Heart left ventricle (tissue), 16 donors: ENCODE data around the gene PCCA. TPM values are rescaled to one million over a fixed set of nuclear protein-coding genes. Genes with fewer than 3 reads are reported as not detected.
A peak's percentile ranks its signal among the peaks of the same experiment; 100 is the strongest.

Experiments used
- ATAC-seq, 4 donors: fragments of 200-7000 bp; cut with Tn5 transposase; one replicate each; pipeline ENCODE4 v1.9.1; 2020 to 2022; ENCODE audit warnings: moderate library complexity in 4 of 4, mild to moderate bottlenecking in 3 of 4, moderate number of reproducible peaks in 1 of 4
- DNase-seq, 5 donors: peaks; one replicate each; pipeline ENCODE4 v3.0.0-alpha.2; 2020
- H3K27ac ChIP-seq, 12 donors: fragments of 200-600 bp; sonication (generic) in 4 of 12; one replicate each; pipeline versions ENCODE4 v1.5.0 to v1.8.0; 2016 to 2022; ENCODE audit warnings: mild to moderate bottlenecking in 2 of 12
- H3K27me3 ChIP-seq, 9 donors: fragments of 200-600 bp; sonication (generic) in 2 of 9; one replicate each; pipeline versions ENCODE4 v1.5.1 to v1.8.0; 2016 to 2022; ENCODE audit warnings: mild to moderate bottlenecking in 3 of 9
- H3K36me3 ChIP-seq, 9 donors: fragments of 200-600 bp; sonication (generic) in 2 of 9; one replicate each; pipeline versions ENCODE4 v1.5.0 to v1.8.0; 2018 to 2022; ENCODE audit warnings: mild to moderate bottlenecking in 2 of 9
- H3K4me1 ChIP-seq, 12 donors: fragments of 200-600 bp; sonication (generic) in 4 of 12; one replicate each; pipeline versions ENCODE4 v1.5.0 to v1.8.0; 2016 to 2022; ENCODE audit warnings: mild to moderate bottlenecking in 3 of 12
- H3K4me3 ChIP-seq, 12 donors: fragments of 200-600 bp; sonication (generic) in 4 of 12; one replicate each; pipeline versions ENCODE4 v1.5.0 to v1.8.0; 2017 to 2022; ENCODE audit warnings: mild to moderate bottlenecking in 9 of 12, moderate library complexity in 4 of 12
- H3K9me3 ChIP-seq, 12 donors: fragments of 200-600 bp; sonication (generic) in 4 of 12; one replicate each; pipeline versions ENCODE4 v1.5.0 to v1.8.0; 2016 to 2022; ENCODE audit warnings: mild to moderate bottlenecking in 1 of 12
- POLR2A ChIP-seq, 2 donors: fragments of 450-650 bp; IDR thresholded peaks; one replicate each; pipeline ENCODE4 v1.6.1; 2017; ENCODE audit warnings: antibody characterized with exemption in 2 of 2, mild to moderate bottlenecking in 2 of 2, moderate library complexity in 2 of 2
- WGBS, 4 donors: extraction: QIAGEN DNeasy Blood & Tissue Kit in 2 of 4; methylation state at CpG; one replicate each; pipeline versions ENCODE4 v1.1.5 to v1.1.7; 2013 to 2018; 5-methylcytosine and 5-hydroxymethylcytosine counted together
- intact Hi-C, 10 donors: fragments of 100-400 bp; cut with DNase I; formaldehyde crosslinking; loops; one replicate each; pipeline versions ENCODE4 v1.11.1 to v1.14.2; 2022
- polyA plus RNA-seq, 2 donors: library from polyadenylated mRNA; stranded (reverse); fragments of 200-250 nt; gene quantifications; one replicate each; pipeline ENCODE4 v1.2.3, GENCODE V29; 2013
- total RNA-seq, 9 donors: library from RNA; depleted of rRNA in 2 of 9; stranded (reverse); fragments of >200 nt in 2 of 9; fragmentation: NEBNext Ultra II Directional in 3 of 9; extraction: Animal tissue kit (Norgen Biotek cat#: 25700) in 3 of 9; gene quantifications; one replicate each; pipeline versions ENCODE4 v1.1.0 to v1.2.4, GENCODE V29; 2016 to 2023
- TF ChIP-seq, protein P1 (sequence below), 12 donors: fragments of 200-600 bp; sonication (generic) in 4 of 12; IDR thresholded peaks; one replicate each; pipeline versions ENCODE4 v1.5.0 to v1.8.0; 2018 to 2022; ENCODE audit warnings: antibody characterized with exemption in 12 of 12, mild to moderate bottlenecking in 5 of 12
- donor health status: ischemic (EF 13 %, LVEDD 7.1; RV severe dilation, severe dysfunction).
- donor health status: healthy with polysubstance abuse.
- donor health status: DM: no; HTN: yes; CAD: no.
- donor health status: DM: no; HTN: no; CAD: no.
- donor health status: ischemic (EF 25% LVEDD 6.9; RV normal size, moderate dysfunction).
- donor health status: ischemic (EF 25% LVEDD 5.7; RV mildly dilated, moderate dysfunction).
- donor health status: healthy.
- donor health status: DM: yes; HTN: yes; CAD: no.
- donor health status: ischemic (EF 35%, LVEDD 5.7; RV mildly dilated, moderate dysfunction).
- donor health status: nonischemic (EF 11% LVEDD 7.7; RV severe dilation, severe dysfunction).
- donor health status: DM: yes; HTN: yes; CAD: no.
- donor health status: PGD.
- donor health status: ischemic (EF 29% LVEDD 5.4; RV normal size, mild dysfunction).
- donor health status: nonischemic (EF 23%, LVEDD 6.1; RV moderate dilation, normal function).

PCCA gene
- total and polyA plus RNA-seq, 11 donors: 25.6 to 67.0 (median 40.9) TPM

DNA sequence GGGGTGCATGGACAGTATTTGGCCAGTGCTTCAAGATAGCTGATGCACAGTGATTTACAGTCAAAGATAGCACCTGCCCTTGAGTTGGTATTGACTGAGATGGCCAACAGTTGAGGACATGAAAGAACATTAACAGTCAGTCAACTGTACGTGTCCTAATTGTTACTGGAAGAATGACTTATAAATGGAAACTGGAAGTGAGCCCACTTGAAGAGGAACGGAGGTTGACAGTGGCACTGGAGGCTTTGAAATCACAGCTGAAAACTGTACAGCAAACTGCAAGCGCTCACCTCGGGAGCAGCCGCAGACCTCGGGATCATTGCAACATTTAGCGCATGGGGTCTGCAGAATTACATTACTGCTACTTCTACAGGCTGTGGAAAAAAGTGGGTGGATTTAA lies 422.6 kb downstream of the PCCA start:
- 63 to 69% (median 67%) methylated on average over 7 of the region's 7 CpGs for whole genome bisulfite sequencing, 4 donors
- no peak overlapping the region for H3K27ac ChIP-seq
- H3K4me1 ChIP-seq: peaks cover 0 to 24% (median 5%) of the 10 kb centered on the region in 12 donors
- no peak for DNase-seq
- intact Hi-C loops: loop anchor here in 8 of 10 donors (5.0 to 10.0 kb wide), 7 partner anchors 267 to 854 kb away; no protein-coding TSS in a partner anchor
- no peaks in the 10 kb centered on the region for H3K27me3 ChIP-seq
- TF ChIP-seq, protein P1, sequence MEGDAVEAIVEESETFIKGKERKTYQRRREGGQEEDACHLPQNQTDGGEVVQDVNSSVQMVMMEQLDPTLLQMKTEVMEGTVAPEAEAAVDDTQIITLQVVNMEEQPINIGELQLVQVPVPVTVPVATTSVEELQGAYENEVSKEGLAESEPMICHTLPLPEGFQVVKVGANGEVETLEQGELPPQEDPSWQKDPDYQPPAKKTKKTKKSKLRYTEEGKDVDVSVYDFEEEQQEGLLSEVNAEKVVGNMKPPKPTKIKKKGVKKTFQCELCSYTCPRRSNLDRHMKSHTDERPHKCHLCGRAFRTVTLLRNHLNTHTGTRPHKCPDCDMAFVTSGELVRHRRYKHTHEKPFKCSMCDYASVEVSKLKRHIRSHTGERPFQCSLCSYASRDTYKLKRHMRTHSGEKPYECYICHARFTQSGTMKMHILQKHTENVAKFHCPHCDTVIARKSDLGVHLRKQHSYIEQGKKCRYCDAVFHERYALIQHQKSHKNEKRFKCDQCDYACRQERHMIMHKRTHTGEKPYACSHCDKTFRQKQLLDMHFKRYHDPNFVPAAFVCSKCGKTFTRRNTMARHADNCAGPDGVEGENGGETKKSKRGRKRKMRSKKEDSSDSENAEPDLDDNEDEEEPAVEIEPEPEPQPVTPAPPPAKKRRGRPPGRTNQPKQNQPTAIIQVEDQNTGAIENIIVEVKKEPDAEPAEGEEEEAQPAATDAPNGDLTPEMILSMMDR (IDR thresholded peaks at IDR 0.05): no peak
- TF ChIP-seq POLR2A (IDR thresholded peaks at IDR 0.05): no peak
- peak in 3 of 4 donors; percentile 12 to 64 (median 62) for ATAC-seq
- H3K4me3 ChIP-seq: no peak overlapping the region
- no peaks in the 10 kb centered on the region for H3K9me3 ChIP-seq
- H3K36me3 ChIP-seq: peaks cover 0 to 12% (median 0%) of the 10 kb centered on the region in 9 donors

DNA sequence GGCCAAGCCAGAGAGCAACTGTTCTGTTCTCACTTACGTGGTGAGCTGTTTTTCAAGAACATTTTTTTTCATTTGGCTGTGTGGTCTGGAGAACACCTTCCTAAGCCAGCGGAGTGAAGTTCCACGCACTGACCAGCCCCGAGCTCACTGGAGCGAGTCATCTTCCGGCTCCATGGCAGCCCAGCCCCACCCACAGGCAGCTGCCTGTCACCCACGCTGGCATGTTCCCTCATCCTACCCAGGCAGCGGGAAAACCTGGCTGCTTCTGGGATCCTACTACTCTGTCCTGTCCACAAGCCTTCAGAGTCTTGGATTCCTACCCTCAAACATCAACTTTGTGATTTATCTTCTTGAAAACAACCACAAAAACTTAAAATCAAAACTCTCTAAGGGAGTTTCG lies 423.5 kb downstream of the PCCA start:
- DNase-seq: no peak
- intact Hi-C loops: loop anchor here in 8 of 10 donors (5.0 to 10.0 kb wide), 7 partner anchors 268 to 855 kb away; no protein-coding TSS in a partner anchor
- H3K36me3 ChIP-seq: peaks cover 0 to 12% (median 0%) of the 10 kb centered on the region in 9 donors
- peaks cover 0 to 20% (median 5%) of the 10 kb centered on the region in 12 donors for H3K4me1 ChIP-seq
- H3K4me3 ChIP-seq: no peak overlapping the region
- TF ChIP-seq POLR2A (IDR thresholded peaks at IDR 0.05): no peak
- TF ChIP-seq, protein P1 (IDR thresholded peaks at IDR 0.05): no peak
- WGBS, 4 donors: 92 to 96% (median 93%) methylated on average over 9 of the region's 9 CpGs
- H3K9me3 ChIP-seq: no peaks in the 10 kb centered on the region
- no peak for ATAC-seq
- H3K27ac ChIP-seq: no peak overlapping the region
- H3K27me3 ChIP-seq: no peaks in the 10 kb centered on the region

DNA sequence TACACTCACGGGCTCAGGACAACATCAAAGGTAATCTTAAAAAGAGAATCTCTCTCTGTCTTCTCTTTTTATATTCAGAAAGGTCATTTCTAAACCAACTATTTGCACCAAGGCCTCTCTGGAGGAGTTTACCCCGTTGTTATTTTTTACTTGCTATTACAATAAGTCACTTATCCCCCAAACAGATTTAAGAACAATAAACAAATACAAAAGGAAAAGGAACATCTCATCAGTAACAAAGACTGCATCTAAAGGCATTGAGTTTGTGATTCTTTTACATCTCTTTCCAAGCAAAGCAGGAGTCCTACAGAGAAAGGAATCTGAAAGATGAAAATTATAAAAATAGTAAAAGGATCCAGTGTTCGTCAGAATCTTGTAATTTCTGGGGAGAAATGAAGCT lies 424.3 kb downstream of the PCCA start:
- TF ChIP-seq POLR2A (IDR thresholded peaks at IDR 0.05): no peak
- TF ChIP-seq, protein P1 (IDR thresholded peaks at IDR 0.05): no peak
- no peak for ATAC-seq
- intact Hi-C loops: loop anchor here in 8 of 10 donors (5.0 to 10.0 kb wide), 7 partner anchors 268 to 856 kb away; no protein-coding TSS in a partner anchor
- Histone ChIP-seq H3K9me3 (no peaks in the 10 kb centered on the region), H3K4me3 (no peak overlapping the region), H3K27me3 (no peaks in the 10 kb centered on the region), H3K4me1 (peaks cover 0 to 20% (median 5%) of the 10 kb centered on the region in 12 donors), H3K36me3 (peaks cover 0 to 12% (median 0%) of the 10 kb centered on the region in 9 donors), H3K27ac (no peak overlapping the region)
- WGBS, 4 donors: 78 to 87% (median 84%) methylated on average over 3 of the region's 3 CpGs
- no peak for DNase-seq

DNA sequence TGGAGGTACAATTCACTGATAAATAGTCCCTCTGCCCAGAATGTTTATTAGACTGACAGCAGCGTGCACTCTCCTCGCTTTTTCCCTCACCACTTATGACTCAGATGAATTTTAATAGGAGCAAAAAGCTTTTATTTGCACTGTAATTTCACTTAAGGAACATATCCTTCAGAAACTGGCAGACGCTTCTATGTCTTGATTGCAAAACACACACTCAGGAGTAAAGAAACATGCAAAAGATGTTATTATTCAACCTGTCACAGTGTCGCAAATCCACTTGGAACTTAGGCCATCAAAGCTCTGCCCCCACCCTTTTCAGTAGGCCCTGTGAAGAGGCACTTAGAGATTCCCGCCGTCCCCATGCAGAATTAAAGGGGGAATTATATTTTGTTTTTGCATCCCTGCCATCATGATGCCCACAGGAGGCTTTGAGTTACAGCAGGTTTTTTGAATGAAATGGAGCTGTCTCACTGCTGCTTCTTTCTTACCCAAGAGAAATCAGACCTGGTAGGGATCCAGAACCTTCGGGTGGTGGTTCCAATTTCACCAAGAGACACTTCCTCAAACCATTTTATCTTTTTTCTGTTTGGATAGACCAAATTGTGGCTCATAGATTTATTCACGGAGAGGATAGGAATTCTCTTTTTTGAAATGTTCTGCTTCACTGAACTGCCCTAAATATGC lies 425.2 kb downstream of the PCCA start:
- TF ChIP-seq, protein P1 (IDR thresholded peaks at IDR 0.05): no peak
- no peak for TF ChIP-seq POLR2A (IDR thresholded peaks at IDR 0.05)
- peak in 2 of 4 donors; percentile 25 to 39 for ATAC-seq
- no peak overlapping the region for H3K4me3 ChIP-seq
- H3K27ac ChIP-seq: no peak overlapping the region
- WGBS, 4 donors: 74 to 80% (median 78%) methylated on average over 8 of the region's 8 CpGs
- DNase-seq: no peak
- H3K4me1 ChIP-seq: peaks cover 0 to 20% (median 5%) of the 10 kb centered on the region in 12 donors
- H3K9me3 ChIP-seq: no peaks in the 10 kb centered on the region
- H3K27me3 ChIP-seq: no peaks in the 10 kb centered on the region
- intact Hi-C loops: loop anchor here (1.0 to 10.0 kb wide), 10 partner anchors 269 to 858 kb away; no protein-coding TSS in a partner anchor
- H3K36me3 ChIP-seq: peaks cover 0 to 12% (median 0%) of the 10 kb centered on the region in 9 donors
